CD4-positive, alpha-beta memory T cell (primary cell): ENCODE results near the gene ADAP2. TPM values are rescaled to one million over a fixed set of nuclear protein-coding genes. Genes with fewer than 3 reads are reported as not detected.
A peak's percentile ranks its signal among the peaks of the same experiment; 100 is the strongest.

Source experiments
- CTCF ChIA-PET: fragments of 350-600 bp; sonication (Branson Sonifier 250); formaldehyde crosslinking; loops from one replicate; lab custom pipeline; 2021; ENCODE audit warnings: inconsistent platforms; ENCODE audit not compliant: partially characterized antibody; lab: Charles Lee
- POLR2A ChIA-PET: fragments of 350-600 bp; sonication (Branson Sonifier 250); formaldehyde crosslinking; loops from one replicate; lab custom pipeline; 2021; ENCODE audit not compliant: partially characterized antibody; lab: Charles Lee
- DNase-seq, 5 donors: peaks; one replicate each; pipeline versions ENCODE4 v3.0.0 to v3.0.0-alpha.2; 2020 to 2022; ENCODE audit warnings: mixed read lengths in 1 of 5
- H3K27ac ChIP-seq: one replicate; pipeline ENCODE4 v1.7.0; 2013; ENCODE audit warnings: low read depth, low read length
- H3K27me3 ChIP-seq: 2 replicates; pipeline ENCODE4 v1.7.0; 2013; ENCODE audit warnings: mild to moderate bottlenecking, low read length, moderate library complexity; ENCODE audit not compliant: insufficient read depth
- H3K36me3 ChIP-seq: 2 replicates; pipeline ENCODE4 v1.7.0; 2013; ENCODE audit warnings: mild to moderate bottlenecking, low read length, moderate library complexity; ENCODE audit not compliant: insufficient read depth
- H3K4me1 ChIP-seq: 2 replicates; pipeline ENCODE4 v1.7.0; 2013; ENCODE audit warnings: mild to moderate bottlenecking, low read length, moderate library complexity; ENCODE audit not compliant: insufficient read depth
- H3K4me3 ChIP-seq, 2 donors: one replicate each; pipeline ENCODE4 v1.7.0; 2013; ENCODE audit warnings: low read length in 2 of 2, mild to moderate bottlenecking in 1 of 2
- H3K9me3 ChIP-seq, 2 donors: one replicate each; pipeline ENCODE4 v1.7.0; 2013; ENCODE audit warnings: low read length in 2 of 2, control low read depth in 1 of 2; ENCODE audit not compliant: control insufficient read depth in 1 of 2
- H3K27ac Mint-ChIP-seq, 7 donors: one replicate each; pipeline ENCODE4 v1.8.0; 2020 to 2021; ENCODE audit warnings: mixed read lengths in 7 of 7, mild to moderate bottlenecking in 6 of 7, inconsistent platforms in 3 of 7, moderate library complexity in 3 of 7
- H3K27me3 Mint-ChIP-seq, 2 donors: one replicate each; pipeline ENCODE4 v1.8.0; 2020 to 2021; ENCODE audit warnings: mixed read lengths in 2 of 2
- H3K36me3 Mint-ChIP-seq, 2 donors: one replicate each; pipeline ENCODE4 v1.8.0; 2020 to 2021; ENCODE audit warnings: mixed read lengths in 2 of 2, inconsistent platforms in 1 of 2, mild to moderate bottlenecking in 1 of 2
- H3K4me1 Mint-ChIP-seq, 4 donors: one replicate each; pipeline ENCODE4 v1.8.0; 2020 to 2021; ENCODE audit warnings: mixed read lengths in 4 of 4, mild to moderate bottlenecking in 1 of 4
- H3K4me3 Mint-ChIP-seq, 8 donors: one replicate each; pipeline ENCODE4 v1.8.0; 2020 to 2021; ENCODE audit warnings: mixed read lengths in 8 of 8, mild to moderate bottlenecking in 7 of 8, moderate library complexity in 6 of 8, inconsistent platforms in 3 of 8
- H3K9me3 Mint-ChIP-seq, 8 donors: one replicate each; pipeline ENCODE4 v1.8.0; 2020 to 2021; ENCODE audit warnings: mixed read lengths in 8 of 8, mild to moderate bottlenecking in 5 of 8, inconsistent platforms in 3 of 8, moderate library complexity in 1 of 8
- intact Hi-C: fragments of 100-400 bp; cut with micrococcal nuclease; formaldehyde crosslinking; loops from one replicate; pipeline ENCODE4 v1.15.1; 2023
- polyA plus RNA-seq, 2 donors: library from polyadenylated mRNA; unstranded; fragments of 300-500 nt; fragmentation: Illumina TruSeq; gene quantifications; one replicate each; pipeline ENCODE4 v1.2.3, GENCODE V29; 2021
- total RNA-seq, 2 experiments: library from RNA; stranded (reverse); gene quantifications; one replicate each; pipeline ENCODE4 v1.2.3, GENCODE V29; 2021

The ADAP2 gene, protein sequence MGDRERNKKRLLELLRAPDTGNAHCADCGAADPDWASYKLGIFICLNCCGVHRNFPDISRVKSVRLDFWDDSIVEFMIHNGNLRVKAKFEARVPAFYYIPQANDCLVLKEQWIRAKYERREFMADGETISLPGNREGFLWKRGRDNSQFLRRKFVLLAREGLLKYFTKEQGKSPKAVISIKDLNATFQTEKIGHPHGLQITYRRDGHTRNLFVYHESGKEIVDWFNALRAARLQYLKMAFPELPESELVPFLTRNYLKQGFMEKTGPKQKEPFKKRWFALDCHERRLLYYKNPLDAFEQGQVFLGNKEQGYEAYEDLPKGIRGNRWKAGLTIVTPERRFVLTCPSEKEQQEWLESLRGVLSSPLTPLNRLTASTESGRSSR
- total RNA-seq: 1 to 10 TPM; 4.6 to 6.4 TPM
- not detected for polyA plus RNA-seq

DNA sequence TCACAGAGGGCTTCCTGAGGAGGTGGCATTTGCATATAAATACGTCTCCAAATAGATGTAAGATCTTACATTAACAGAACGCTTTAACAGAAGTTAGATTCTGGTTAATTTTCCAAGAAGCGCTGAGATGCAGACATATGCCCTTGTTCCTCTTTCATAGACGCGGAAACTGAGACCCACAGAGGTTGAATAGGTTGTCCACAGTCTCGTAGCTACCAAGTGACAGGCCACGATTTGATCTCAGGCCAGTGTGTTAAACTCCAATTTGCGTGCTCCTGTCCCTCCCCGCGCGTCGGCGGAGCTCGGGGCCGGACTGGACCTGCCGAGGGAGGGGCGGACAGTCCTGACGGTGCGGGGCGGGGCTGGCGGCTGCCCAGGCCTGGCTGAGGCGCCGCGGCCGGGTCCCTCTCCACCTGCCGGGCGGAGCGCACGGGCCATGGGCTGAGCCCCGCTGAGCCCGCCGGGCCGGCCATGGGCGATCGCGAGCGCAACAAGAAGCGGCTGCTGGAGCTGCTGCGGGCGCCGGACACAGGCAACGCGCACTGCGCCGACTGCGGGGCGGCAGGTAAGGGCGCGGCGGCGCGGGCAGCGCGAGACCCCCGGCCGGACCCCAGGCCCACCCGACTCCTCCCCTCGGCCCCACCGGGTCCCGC lies at the start of gene ADAP2:
TSS of gene ADAP2 (plus strand) at position 402 of the 653 bp plus-strand sequence. CDS start at position 472, 70 bp downstream.
- no peak within 1 kb of the TSS for H3K4me3 ChIP-seq
- POLR2A ChIA-PET: no interaction called here
- H3K9me3 ChIP-seq: no peaks in the 10 kb centered on the region
- H3K4me3 Mint-ChIP-seq: peak within 1 kb of the TSS; percentile 54 to 80 (median 76)
- no peaks in the 10 kb centered on the region for H3K36me3 ChIP-seq
- H3K27me3 Mint-ChIP-seq: peaks cover 31 to 35% of the 10 kb centered on the region in 2 donors
- H3K9me3 Mint-ChIP-seq: peaks cover 0 to 1% (median 0%) of the 10 kb centered on the region in 8 donors
- DNase-seq: no peak
- peak within 1 kb of the TSS in 1 of 7 donors; percentile 29 for H3K27ac Mint-ChIP-seq
- intact Hi-C loops: no loop called here
- H3K27me3 ChIP-seq: peaks cover 15% of the 10 kb centered on the region
- no peaks in the 10 kb centered on the region for H3K36me3 Mint-ChIP-seq
- no peak within 1 kb of the TSS for H3K27ac ChIP-seq
- peaks cover 2 to 16% (median 11%) of the 10 kb centered on the region in 4 donors for H3K4me1 Mint-ChIP-seq
- CTCF ChIA-PET: interaction anchor here (1.9 kb wide), 1 partner anchor 10 kb away, joined by 4 read pairs; no protein-coding TSS in a partner anchor
- peaks cover 8% of the 10 kb centered on the region for H3K4me1 ChIP-seq

DNA sequence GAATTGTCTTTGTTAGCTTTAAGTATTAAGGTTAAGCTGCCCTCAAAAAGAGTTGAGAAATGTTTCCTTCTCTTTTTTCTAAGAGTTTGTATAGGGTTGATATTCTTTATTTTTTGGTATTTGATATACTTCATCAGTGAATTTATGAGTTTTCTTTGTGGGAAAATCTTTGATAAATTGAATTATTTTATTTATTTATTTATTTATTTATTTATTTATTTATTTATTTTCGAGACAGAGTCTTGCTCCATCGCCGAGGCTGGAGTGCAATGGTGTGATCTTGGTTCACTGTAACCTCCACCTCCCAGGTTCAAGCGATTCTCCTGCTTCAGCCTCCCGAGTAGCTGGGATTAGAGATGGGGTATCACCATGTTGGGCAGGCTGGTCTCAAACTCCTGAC lies 35.6 kb upstream of the ADAP2 start:
- Histone ChIP-seq H3K27me3 (no peaks in the 10 kb centered on the region), H3K4me3 (no peak overlapping the region), H3K27ac (no peak overlapping the region), H3K9me3 (no peaks in the 10 kb centered on the region), H3K36me3 (no peaks in the 10 kb centered on the region), H3K4me1 (no peaks in the 10 kb centered on the region)
- Mint-ChIP-seq H3K4me3 (no peak overlapping the region), H3K9me3 (no peaks in the 10 kb centered on the region), H3K27ac (no peak overlapping the region), H3K36me3 (peaks cover 4 to 5% of the 10 kb centered on the region in 2 donors), H3K4me1 (no peaks in the 10 kb centered on the region), H3K27me3 (no peaks in the 10 kb centered on the region)
- intact Hi-C loops: no loop called here
- POLR2A ChIA-PET: no interaction called here
- no peak for DNase-seq
- CTCF ChIA-PET: no interaction called here

DNA sequence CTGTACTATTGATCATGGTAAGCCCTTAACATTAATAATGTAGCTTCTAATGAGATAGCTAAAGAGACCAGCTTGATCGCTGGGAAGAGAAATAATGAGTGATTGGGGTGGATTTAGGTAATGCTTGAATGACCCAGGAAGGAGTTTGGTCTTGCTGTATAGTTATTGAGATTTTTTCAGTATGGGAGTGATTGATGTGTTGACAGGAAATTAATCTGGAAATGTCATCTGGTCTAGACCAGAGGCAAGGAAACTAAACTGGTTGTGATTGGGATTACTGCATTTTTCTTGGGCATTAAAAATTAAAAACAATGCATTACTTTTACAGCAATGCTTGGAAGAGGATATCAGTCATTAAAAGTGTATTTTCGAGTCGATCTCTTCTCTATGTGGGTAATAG lies 27.5 kb upstream of the ADAP2 start:
- Histone ChIP-seq H3K4me3 (no peak overlapping the region), H3K36me3 (peaks cover 5% of the 10 kb centered on the region), H3K4me1 (no peaks in the 10 kb centered on the region), H3K27ac (no peak overlapping the region), H3K27me3 (no peaks in the 10 kb centered on the region), H3K9me3 (no peaks in the 10 kb centered on the region)
- peaks cover 0 to 2% (median under 1%) of the 10 kb centered on the region in 4 donors for H3K4me1 Mint-ChIP-seq
- ChIA-PET CTCF (no interaction called here), POLR2A (interaction anchor here (1.0 kb wide), 1 partner anchor 12 kb away, joined by 5 read pairs; the partner anchor contains the start of gene TEFM)
- H3K9me3 Mint-ChIP-seq: no peaks in the 10 kb centered on the region
- no peak overlapping the region for H3K4me3 Mint-ChIP-seq
- H3K27me3 Mint-ChIP-seq: no peaks in the 10 kb centered on the region
- H3K27ac Mint-ChIP-seq: peak overlapping the region in 3 of 7 donors; percentile 23 to 75 (median 29)
- intact Hi-C loops: no loop called here
- DNase-seq: no peak
- peaks cover 5 to 18% of the 10 kb centered on the region in 2 donors for H3K36me3 Mint-ChIP-seq

DNA sequence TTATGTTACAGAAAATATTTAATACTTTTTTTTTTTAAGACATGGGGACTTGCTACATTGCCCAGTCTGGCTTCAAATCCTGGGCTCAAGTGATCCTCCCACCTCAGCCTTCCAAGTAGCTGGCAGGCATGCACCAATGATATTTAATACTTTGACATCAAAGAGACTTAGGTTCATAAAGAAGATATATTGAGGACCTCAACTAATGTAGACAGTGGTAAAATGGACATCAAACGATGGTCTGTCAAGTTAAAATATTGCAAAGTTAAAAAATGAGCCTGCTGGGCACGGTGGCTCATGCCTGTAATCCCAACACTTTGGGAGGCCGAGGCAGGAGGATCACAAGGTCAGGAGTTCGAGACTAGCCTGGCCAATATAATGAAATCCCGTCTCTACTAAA lies 24.4 kb upstream of the ADAP2 start:
- POLR2A ChIA-PET: no interaction called here
- CTCF ChIA-PET: no interaction called here
- no peaks in the 10 kb centered on the region for H3K9me3 Mint-ChIP-seq
- Histone ChIP-seq H3K27ac (no peak overlapping the region), H3K36me3 (peaks cover 9% of the 10 kb centered on the region), H3K4me3 (no peak overlapping the region), H3K4me1 (peaks cover 3% of the 10 kb centered on the region), H3K27me3 (no peaks in the 10 kb centered on the region), H3K9me3 (no peaks in the 10 kb centered on the region)
- H3K4me1 Mint-ChIP-seq: peaks cover 13 to 18% (median 15%) of the 10 kb centered on the region in 4 donors
- no peak for DNase-seq
- no peaks in the 10 kb centered on the region for H3K27me3 Mint-ChIP-seq
- intact Hi-C loops: no loop called here
- H3K36me3 Mint-ChIP-seq: peaks cover 6 to 38% of the 10 kb centered on the region in 2 donors
- H3K4me3 Mint-ChIP-seq: no peak overlapping the region
- peak overlapping the region in 1 of 7 donors; percentile 36 for H3K27ac Mint-ChIP-seq

DNA sequence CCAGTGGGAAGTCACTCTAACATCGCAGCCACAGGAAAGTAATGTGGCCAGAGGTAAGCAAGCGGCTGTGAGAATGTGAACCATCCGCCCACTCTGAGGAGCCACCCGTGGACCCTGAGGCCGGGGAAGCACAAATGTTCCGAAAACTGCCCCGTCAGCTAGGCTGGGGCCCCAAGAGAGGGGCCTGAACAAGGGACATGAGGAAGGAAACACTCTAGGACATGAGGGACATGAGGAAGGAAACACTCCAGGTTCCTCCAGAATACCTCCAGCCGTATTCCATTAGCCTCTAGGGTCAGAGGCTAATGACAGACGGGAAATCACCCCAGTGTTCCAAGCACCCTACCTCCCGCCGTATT lies 16.0 kb upstream of the ADAP2 start:
- Mint-ChIP-seq H3K4me1 (peaks cover 30 to 61% (median 45%) of the 10 kb centered on the region in 4 donors), H3K9me3 (peaks cover 0 to 1% (median 0%) of the 10 kb centered on the region in 8 donors)

DNA sequence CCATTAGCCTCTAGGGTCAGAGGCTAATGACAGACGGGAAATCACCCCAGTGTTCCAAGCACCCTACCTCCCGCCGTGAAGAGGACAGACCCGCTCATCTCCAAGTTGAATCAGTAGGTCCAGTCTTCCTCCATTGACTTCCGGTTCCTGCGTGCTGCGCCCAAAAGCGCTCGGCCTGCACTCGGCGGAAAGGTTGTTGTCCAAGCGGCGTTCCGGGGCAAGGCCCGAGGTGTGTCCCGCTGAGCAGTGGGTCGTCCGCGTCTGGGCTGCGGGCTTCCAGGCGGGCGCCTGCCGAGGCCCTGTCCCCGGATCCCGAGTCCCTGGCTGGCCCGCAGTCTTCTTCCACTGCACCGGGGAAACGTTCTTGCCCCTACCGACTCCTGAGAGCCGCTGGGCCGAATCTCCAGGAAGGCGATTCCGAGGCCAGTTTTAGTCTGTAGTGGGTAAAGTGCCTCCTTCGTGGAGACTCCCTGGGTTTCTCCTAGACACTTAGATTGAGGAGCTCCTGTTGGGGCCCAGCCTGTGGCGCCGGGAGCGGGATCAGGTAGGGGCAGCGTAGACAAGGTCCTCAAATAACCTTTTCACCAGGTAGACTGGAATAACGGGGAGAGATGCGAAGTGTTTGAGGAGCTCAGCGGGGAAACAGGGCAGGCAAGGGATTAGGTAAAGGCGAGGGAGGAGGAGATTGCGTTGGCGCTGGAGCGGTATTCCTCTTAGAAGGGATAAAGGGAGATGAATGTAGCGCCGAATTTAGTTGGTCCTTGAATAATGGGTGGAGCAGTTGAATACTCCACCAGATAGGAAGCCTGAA lies 15.4 kb upstream of the ADAP2 start, which contains the start of gene TEFM:
TSS of gene TEFM (minus strand) at position 138 of the 811 bp plus-strand sequence. CDS start at position 98, 40 bp downstream.
- H3K36me3 ChIP-seq: peaks cover 3% of the 10 kb centered on the region
- Mint-ChIP-seq H3K4me3 (peak within 1 kb of the TSS; percentile 87 to 97 (median 91)), H3K27ac (peak within 1 kb of the TSS; percentile 81 to 98 (median 92)), H3K9me3 (peaks cover 0 to 1% (median 0%) of the 10 kb centered on the region in 8 donors), H3K27me3 (no peaks in the 10 kb centered on the region), H3K36me3 (peaks cover 9 to 26% of the 10 kb centered on the region in 2 donors), H3K4me1 (peaks cover 29 to 58% (median 42%) of the 10 kb centered on the region in 4 donors)
- intact Hi-C loops: loop anchor here (1.0 kb wide), 2 partner anchors 64 to 102 kb away; no protein-coding TSS in a partner anchor
- ChIA-PET POLR2A (interaction anchor here (0.7 to 1.3 kb wide), 4 partner anchors 11 to 188 kb away, joined by 3 to 5 read pairs (median 4); partner anchors contain the start of gene NF1), CTCF (interaction anchor here (0.9 kb wide), 1 partner anchor 28 kb away, joined by 3 read pairs; no protein-coding TSS in a partner anchor)
- H3K27ac ChIP-seq: peak within 1 kb of the TSS; percentile 79
- peak within 1 kb of the TSS; percentile 71 to 94 for H3K4me3 ChIP-seq
- DNase-seq: peak; percentile 82 to 87 (median 84)
- peaks cover 38% of the 10 kb centered on the region for H3K4me1 ChIP-seq
- H3K27me3 ChIP-seq: no peaks in the 10 kb centered on the region
- H3K9me3 ChIP-seq: no peaks in the 10 kb centered on the region

More for the DNA sequence above, 16.0 kb upstream of the ADAP2 start:
- Mint-ChIP-seq H3K4me3 (peak overlapping the region; percentile 87 to 97 (median 91)), H3K27me3 (no peaks in the 10 kb centered on the region), H3K36me3 (peaks cover 9 to 29% of the 10 kb centered on the region in 2 donors), H3K27ac (peak overlapping the region; percentile 81 to 98 (median 92))
- CTCF ChIA-PET: interaction anchor here (0.6 kb wide), 1 partner anchor 58 kb away, joined by 3 read pairs; no protein-coding TSS in a partner anchor
- Histone ChIP-seq H3K9me3 (no peaks in the 10 kb centered on the region), H3K27ac (peak overlapping the region; percentile 79), H3K4me1 (peaks cover 38% of the 10 kb centered on the region), H3K4me3 (peak overlapping the region; percentile 71 to 94), H3K36me3 (peaks cover 4% of the 10 kb centered on the region), H3K27me3 (no peaks in the 10 kb centered on the region)
- intact Hi-C loops: loop anchor here (1.0 kb wide), 2 partner anchors 65 to 103 kb away; no protein-coding TSS in a partner anchor
- POLR2A ChIA-PET: interaction anchor here (1.3 kb wide), 1 partner anchor 63 kb away, joined by 5 read pairs; no protein-coding TSS in a partner anchor
- DNase-seq: peak in 1 of 5 donors; percentile 10
